HG02970 (cell line): ENCODE results near the gene PCDH20.
"Not testable (repeated sequence)": the region's sequence is repeated elsewhere in the genome, so short reads cannot be mapped to it uniquely, and the experiment has no call there.

Experiments
- ATAC-seq: cut with Tn5 transposase; IDR thresholded peaks from one replicate; pipeline ENCODE4 v1.9.1; 2021; ENCODE audit warnings: mild to moderate bottlenecking, moderate library complexity, moderate number of reproducible peaks; ENCODE audit not compliant: unreplicated experiment, low FRiP score

The PCDH20 gene, protein sequence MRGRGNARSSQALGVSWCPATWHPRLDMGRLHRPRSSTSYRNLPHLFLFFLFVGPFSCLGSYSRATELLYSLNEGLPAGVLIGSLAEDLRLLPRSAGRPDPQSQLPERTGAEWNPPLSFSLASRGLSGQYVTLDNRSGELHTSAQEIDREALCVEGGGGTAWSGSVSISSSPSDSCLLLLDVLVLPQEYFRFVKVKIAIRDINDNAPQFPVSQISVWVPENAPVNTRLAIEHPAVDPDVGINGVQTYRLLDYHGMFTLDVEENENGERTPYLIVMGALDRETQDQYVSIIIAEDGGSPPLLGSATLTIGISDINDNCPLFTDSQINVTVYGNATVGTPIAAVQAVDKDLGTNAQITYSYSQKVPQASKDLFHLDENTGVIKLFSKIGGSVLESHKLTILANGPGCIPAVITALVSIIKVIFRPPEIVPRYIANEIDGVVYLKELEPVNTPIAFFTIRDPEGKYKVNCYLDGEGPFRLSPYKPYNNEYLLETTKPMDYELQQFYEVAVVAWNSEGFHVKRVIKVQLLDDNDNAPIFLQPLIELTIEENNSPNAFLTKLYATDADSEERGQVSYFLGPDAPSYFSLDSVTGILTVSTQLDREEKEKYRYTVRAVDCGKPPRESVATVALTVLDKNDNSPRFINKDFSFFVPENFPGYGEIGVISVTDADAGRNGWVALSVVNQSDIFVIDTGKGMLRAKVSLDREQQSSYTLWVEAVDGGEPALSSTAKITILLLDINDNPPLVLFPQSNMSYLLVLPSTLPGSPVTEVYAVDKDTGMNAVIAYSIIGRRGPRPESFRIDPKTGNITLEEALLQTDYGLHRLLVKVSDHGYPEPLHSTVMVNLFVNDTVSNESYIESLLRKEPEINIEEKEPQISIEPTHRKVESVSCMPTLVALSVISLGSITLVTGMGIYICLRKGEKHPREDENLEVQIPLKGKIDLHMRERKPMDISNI

DNA sequence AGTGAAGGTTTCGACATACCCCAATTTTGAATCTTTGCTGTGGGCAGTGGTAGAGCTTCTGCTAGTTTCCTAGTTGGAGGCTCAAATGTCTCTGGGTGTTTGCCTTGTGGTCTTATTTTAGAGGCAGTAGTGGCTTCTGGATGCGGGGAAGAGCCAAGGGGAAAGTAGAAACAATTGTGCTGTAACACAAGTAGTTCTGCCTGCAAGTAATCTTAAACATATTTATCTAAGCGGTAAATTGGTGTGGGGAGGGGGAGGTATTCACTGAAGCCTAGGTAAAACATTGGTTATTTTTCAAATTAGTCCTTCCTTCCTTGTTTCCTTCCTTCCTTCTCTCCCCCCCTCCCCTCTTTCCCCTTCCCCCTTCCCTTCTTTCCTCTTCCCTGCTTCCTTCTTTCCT is at the start of gene PCDH20:
TSS of gene PCDH20 (minus strand) at position 101 of the 400 bp plus-strand sequence. CDS start 691 bp downstream, outside the sequence.
- no peak for ATAC-seq

GRCh38 chr13:61463024-61463423 is 47.4 kb upstream of the PCDH20 start:
- ATAC-seq: no peak

DNA sequence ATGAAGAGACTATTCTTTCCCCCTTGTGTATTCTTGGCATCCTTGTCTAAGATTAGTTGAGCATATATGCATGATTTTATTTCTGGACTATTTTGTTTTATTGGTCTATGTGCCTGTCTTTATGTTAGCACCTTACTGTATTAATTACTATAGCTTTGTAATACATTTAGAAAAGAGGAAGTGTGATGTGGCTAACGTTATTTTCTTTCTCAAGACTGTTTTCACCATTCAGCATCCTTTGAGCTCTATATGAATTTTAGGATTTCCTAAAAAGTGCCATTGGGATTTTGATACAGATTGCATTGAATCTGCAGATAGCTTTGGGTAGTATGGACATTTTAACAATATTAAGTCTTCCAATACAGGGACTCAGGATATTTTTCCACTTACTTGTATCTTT is 37.5 kb upstream of the PCDH20 start:
- no peak for ATAC-seq

DNA sequence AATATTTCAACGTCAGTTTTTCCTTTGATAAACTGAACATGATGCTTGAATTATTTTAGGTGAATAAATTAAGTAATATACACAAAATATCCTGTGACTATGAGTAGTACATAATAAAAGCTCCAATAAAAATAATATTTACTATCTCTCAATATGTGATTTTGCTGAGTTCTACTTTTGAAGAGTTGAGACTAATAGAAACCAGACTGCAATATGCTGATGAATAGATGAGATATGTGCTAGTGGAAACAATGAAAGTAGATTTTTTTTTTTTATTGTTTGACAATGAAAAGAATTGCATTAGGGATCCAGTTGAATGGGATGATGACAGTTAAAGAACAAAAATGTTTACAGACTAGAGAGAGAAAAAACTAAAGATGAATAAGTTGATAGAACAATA is 16.4 kb upstream of the PCDH20 start:
- no peak for ATAC-seq

- ATAC-seq: no peak
Measured at GRCh38 chr13:61423915-61424314, 8.3 kb upstream of the PCDH20 start.

GRCh38 chr13:61417086-61417570 is 1.5 kb upstream of the PCDH20 start:
- ATAC-seq: no peak

GRCh38 chr13:61415058-61415721 is 459 bp downstream of the PCDH20 start:
- no peak for ATAC-seq

GRCh38 chr13:61414686-61415057 is 977 bp downstream of the PCDH20 start:
- no peak for ATAC-seq

- no peak for ATAC-seq
Measured at GRCh38 chr13:61413572-61414535, 1.8 kb downstream of the PCDH20 start.

- ATAC-seq: no peak
Measured at GRCh38 chr13:61410669-61411297, 4.9 kb downstream of the PCDH20 start.

DNA sequence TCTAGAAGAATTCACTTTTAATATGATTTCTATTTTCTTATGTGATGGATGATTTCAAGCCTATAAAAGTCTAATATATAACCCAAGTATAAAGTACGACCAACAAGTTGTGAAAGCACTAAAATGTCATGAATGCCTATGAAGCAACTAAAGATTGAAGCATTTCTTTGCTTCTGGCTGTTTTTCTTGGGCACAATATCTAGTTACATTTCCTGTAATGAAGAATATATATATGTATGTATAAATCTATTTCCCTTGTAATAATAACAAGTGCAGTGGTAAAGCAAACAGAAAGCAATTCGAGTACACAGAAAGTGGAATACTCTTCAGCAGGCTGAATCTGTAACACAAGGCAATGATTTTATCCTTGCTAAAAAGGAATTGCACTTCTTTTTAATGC is 5.4 kb downstream of the PCDH20 start:
- ATAC-seq: no peak

GRCh38 chr13:61408571-61408970 is 7.1 kb downstream of the PCDH20 start:
- no peak for ATAC-seq

DNA sequence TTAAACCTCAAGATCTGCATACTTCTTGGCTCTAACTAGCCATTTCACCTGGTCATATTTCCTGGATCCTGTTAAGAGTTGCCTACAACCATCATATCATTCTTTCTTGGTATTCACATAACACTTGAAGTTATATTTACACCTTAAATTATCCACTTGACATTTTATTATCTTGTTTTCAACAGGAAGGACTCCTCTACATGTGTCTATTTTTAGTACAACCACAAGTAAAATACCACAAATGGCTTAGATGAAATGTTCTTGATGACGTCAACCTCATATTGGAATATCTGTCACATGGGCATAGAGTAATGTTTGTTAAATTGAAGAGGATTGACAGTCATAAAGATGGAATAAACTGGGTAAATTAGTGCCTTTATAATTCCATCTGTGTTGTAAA is 9.4 kb downstream of the PCDH20 start:
- ATAC-seq: no peak

DNA sequence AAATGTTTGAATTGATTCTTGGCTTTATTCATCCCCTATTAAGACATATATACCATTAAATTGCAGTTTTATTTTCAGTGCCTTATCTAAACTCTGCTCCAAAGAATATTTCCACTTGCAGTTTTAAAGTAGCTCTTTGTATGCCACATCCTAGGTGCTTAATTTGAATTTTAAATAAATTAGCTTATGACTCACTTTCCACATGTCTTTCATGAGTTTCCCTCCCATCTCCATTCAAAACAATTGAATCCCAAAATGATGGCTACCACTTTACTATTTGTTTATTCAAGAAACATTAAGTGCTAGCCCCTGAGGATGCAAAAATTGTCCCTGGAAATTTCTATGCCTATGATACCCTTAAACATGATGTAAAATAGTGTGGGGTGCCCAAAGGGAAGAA is 19.5 kb downstream of the PCDH20 start:
- no peak for ATAC-seq

DNA sequence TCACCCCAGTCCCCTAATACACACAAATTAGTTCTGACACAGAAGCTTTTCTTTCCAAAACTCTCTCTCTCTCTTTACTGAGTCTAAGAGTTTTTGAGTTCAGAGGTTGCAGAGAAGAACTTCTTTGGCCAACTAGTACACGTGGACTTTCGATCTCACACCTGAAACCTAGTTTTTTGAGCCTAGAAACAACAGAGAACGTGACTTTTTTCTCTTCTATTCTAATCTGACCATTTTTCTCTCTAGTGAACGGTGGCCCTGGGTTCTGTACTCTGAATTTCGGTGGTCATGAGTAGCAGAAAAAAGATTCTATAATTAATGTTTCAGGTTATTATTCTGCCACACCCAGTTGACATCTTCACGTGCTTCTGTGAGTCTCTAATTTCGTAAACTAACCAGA is 24.2 kb downstream of the PCDH20 start:
- ATAC-seq: no peak

- no peak for ATAC-seq
Measured at GRCh38 chr13:61387694-61388093, 28.0 kb downstream of the PCDH20 start.

- ATAC-seq: no peak
Measured at GRCh38 chr13:61383111-61383510, 32.5 kb downstream of the PCDH20 start.

DNA sequence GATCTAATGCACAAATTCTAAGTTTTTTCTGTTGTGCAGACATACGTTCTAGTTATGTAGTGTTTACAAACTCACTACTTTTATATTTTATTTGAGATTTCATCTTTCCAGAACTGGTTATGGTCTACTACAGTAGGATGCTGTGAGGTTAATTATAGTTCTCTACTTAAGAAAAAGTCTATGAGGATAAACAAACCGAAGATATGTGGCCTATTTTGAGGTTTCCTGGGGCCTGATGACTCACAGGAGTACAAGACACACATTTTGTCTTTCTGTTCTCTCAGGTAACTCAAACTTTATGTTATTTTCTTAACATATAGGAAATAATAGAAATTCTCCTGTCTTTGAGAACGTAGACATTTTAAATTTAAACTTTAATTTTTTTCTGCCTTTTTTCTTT is 45.1 kb downstream of the PCDH20 start:
- ATAC-seq: no peak

GRCh38 chr13:61364690-61365089 is 51.0 kb downstream of the PCDH20 start:
- not testable (repeated sequence) for ATAC-seq
